ENCODE measurements around the gene CYTH3.

CYTH3 gene

DNA sequence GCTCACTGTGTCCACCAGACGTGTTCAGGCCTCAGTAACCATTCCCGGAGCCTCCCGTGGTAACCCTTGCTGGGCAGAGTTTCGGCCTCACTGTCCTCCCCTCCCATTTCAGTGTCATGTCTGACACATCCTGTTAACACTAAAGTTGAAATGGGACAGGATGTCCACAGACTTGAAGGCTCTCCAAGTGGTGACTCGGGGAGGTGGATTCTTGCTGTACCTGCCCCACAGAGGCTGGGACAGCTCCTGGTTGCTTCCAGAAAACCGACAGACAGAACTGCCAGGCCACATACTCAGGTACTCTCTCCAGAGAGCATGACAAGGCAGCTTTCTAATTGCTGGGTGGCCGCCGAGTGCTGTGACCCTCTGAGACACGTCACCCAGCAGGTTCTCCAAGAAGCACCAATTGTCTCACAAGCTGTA, 17.9 kb upstream of the CYTH3 start:
- H3K4me1 ChIP-seq (ENCODE audit: insufficient read depth, poor library complexity, severe bottlenecking) = peaks cover 7% of the 10 kb centered on the region
- DNase-seq (ENCODE audit: low spot score) (no peak), ATAC-seq (ENCODE audit: low read depth) (peak; percentile 70)
- no peak overlapping the region for H3K4me3 ChIP-seq (ENCODE audit: severe bottlenecking)
- no peaks in the 10 kb centered on the region for H3K27me3 ChIP-seq (ENCODE audit: insufficient read depth, poor library complexity, severe bottlenecking)
- TF ChIP-seq, protein P1, sequence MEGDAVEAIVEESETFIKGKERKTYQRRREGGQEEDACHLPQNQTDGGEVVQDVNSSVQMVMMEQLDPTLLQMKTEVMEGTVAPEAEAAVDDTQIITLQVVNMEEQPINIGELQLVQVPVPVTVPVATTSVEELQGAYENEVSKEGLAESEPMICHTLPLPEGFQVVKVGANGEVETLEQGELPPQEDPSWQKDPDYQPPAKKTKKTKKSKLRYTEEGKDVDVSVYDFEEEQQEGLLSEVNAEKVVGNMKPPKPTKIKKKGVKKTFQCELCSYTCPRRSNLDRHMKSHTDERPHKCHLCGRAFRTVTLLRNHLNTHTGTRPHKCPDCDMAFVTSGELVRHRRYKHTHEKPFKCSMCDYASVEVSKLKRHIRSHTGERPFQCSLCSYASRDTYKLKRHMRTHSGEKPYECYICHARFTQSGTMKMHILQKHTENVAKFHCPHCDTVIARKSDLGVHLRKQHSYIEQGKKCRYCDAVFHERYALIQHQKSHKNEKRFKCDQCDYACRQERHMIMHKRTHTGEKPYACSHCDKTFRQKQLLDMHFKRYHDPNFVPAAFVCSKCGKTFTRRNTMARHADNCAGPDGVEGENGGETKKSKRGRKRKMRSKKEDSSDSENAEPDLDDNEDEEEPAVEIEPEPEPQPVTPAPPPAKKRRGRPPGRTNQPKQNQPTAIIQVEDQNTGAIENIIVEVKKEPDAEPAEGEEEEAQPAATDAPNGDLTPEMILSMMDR (IDR thresholded peaks at IDR 0.05; ENCODE audit: poor library complexity, severe bottlenecking) = no peak
- H3K9me3 ChIP-seq (ENCODE audit: severe bottlenecking) = no peaks in the 10 kb centered on the region
- no peaks in the 10 kb centered on the region for H3K36me3 ChIP-seq (ENCODE audit: low read depth)
- H3K27ac ChIP-seq (ENCODE audit: poor library complexity, severe bottlenecking) = peak overlapping the region; percentile 53

DNA sequence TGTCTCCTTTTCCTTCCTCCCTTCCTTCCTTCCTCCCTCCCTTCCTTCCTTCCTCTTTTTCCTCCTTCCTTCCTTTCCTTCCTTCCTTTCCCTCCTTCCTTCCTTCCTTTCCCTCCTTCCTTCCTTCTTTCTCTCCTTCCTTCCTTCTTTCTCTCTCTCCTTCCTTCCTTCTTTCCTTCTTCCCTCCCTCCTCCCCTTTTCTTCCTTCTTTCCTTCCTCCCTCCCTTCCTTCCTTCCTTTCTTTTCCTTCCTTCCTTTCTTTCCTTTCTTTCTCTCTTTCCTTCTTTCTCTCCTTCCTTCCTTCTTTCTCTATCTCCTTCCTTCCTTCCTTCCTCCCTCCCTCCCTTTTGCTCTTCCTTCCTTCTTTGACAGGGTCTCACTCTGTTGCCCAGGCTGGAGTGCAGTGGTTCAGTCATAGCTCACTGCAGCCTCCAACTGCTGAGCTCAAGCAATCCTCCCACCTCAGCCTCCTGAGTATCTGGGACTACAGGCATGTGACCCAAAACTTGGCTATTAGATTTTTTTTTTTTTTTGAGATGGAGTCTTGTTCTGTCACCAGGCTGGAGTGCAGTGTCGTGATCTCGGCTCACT, 15.9 kb upstream of the CYTH3 start:
- Histone ChIP-seq H3K4me3 (ENCODE audit: severe bottlenecking) (no peak overlapping the region), H3K27me3 (ENCODE audit: insufficient read depth, poor library complexity, severe bottlenecking) (no peaks in the 10 kb centered on the region), H3K4me1 (ENCODE audit: insufficient read depth, poor library complexity, severe bottlenecking) (peaks cover 20% of the 10 kb centered on the region), H3K36me3 (ENCODE audit: low read depth) (no peaks in the 10 kb centered on the region), H3K9me3 (ENCODE audit: severe bottlenecking) (no peaks in the 10 kb centered on the region), H3K27ac (ENCODE audit: poor library complexity, severe bottlenecking) (no peak overlapping the region)
- DNase-seq (ENCODE audit: low spot score) (no peak), ATAC-seq (ENCODE audit: low read depth) (no peak)
- TF ChIP-seq, protein P1 (IDR thresholded peaks at IDR 0.05; ENCODE audit: poor library complexity, severe bottlenecking) = no peak

DNA sequence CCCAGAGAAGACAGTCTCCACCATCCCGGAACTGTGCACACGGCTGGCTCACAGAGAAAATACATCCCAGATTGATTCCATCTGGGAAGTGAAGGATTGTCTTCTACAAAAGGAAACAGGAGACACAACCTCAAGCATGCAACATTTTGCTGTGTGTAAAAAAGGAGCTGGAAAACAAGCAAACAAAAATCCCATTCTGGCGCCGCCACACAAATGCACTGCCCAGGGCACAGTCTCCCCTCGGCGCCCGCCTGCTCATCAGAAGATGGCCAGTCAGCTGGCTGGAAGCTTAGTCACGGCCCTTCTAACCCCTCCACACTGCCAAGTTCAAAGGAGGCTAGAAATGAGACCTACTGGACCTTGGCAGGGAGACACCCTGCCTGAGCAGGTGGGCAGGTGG, 14.1 kb upstream of the CYTH3 start:
- H3K4me1 ChIP-seq (ENCODE audit: insufficient read depth, poor library complexity, severe bottlenecking) = peaks cover 33% of the 10 kb centered on the region
- TF ChIP-seq, protein P1 (IDR thresholded peaks at IDR 0.05; ENCODE audit: poor library complexity, severe bottlenecking) = no peak
- peak overlapping the region; percentile 15 for H3K27ac ChIP-seq (ENCODE audit: poor library complexity, severe bottlenecking)
- H3K36me3 ChIP-seq (ENCODE audit: low read depth) = no peaks in the 10 kb centered on the region
- DNase-seq (ENCODE audit: low spot score) = no peak
- H3K4me3 ChIP-seq (ENCODE audit: severe bottlenecking) = no peak overlapping the region
- no peak for ATAC-seq (ENCODE audit: low read depth)
- no peaks in the 10 kb centered on the region for H3K9me3 ChIP-seq (ENCODE audit: severe bottlenecking)
- H3K27me3 ChIP-seq (ENCODE audit: insufficient read depth, poor library complexity, severe bottlenecking) = no peaks in the 10 kb centered on the region

DNA sequence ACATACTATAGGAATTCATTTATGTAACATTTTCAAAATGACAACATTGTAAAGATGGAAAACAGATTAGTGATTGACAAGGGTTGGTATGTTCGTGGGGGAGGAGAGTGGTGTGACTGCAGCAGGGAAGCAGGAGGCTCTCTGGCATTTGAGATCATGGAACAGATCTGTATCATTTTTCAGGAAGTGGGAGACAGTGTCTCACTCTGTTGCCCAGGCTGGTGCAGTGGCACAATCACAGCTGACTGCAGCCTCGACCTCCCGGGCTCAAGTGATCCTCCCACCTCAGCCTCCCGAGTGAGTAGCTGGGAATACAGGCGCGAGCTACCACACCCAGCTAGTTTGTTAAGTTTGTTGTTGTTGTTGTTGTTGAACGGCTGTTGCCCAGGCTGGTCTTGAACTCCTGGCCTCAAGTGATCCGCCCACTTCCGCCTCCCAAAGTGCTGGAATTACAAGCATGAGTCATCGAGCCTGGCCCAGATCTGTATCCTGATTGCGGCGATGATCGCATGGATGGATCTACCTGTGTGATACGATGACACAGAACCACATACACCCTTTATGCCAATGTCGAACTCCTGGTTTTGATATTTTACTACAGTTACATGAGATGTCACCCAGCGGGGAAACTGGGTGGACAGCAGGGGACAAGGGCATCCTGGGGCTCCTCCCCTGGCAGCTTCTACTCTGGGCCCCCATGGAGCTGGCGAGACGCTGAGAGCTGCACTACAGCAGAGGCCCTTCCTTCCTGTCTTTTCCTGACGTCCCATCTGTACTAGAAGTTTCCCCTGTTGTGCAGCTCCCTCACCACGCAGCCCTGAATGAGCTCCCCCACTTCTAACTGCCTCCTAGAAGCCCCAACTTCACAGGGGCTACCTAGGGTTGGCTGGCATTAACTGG, 12.3 kb upstream of the CYTH3 start:
- peak; percentile 76 for DNase-seq (ENCODE audit: low spot score)
- no peaks in the 10 kb centered on the region for H3K36me3 ChIP-seq (ENCODE audit: low read depth)
- H3K4me3 ChIP-seq (ENCODE audit: severe bottlenecking) = no peak overlapping the region
- no peaks in the 10 kb centered on the region for H3K9me3 ChIP-seq (ENCODE audit: severe bottlenecking)
- no peaks in the 10 kb centered on the region for H3K27me3 ChIP-seq (ENCODE audit: insufficient read depth, poor library complexity, severe bottlenecking)
- peaks cover 26% of the 10 kb centered on the region for H3K4me1 ChIP-seq (ENCODE audit: insufficient read depth, poor library complexity, severe bottlenecking)
- ATAC-seq (ENCODE audit: low read depth) = peak; percentile 20; the same call in 2 of the 3 replicates
- TF ChIP-seq, protein P1 (IDR thresholded peaks at IDR 0.05; ENCODE audit: poor library complexity, severe bottlenecking) = no peak
- peak overlapping the region; percentile 99 for H3K27ac ChIP-seq (ENCODE audit: poor library complexity, severe bottlenecking)

Measured in RWPE2 (cell line).